ENCODE data around the gene APELA. TPM values are rescaled to one million over a fixed set of nuclear protein-coding genes. Genes with fewer than 3 reads are reported as not detected.
"Not testable (repeated sequence)": the region's sequence is repeated elsewhere in the genome, so short reads cannot be mapped to it uniquely, and the experiment has no call there.

Gene APELA
- total and polyA plus RNA-seq, 2 donors (not counting 1 experiment from before 2014, with no cell fraction given), result not detected

GRCh38 chr4:164906368-164906767 is 29.4 kb downstream of the APELA start:
- no peak overlapping the region for H3K27ac ChIP-seq (ENCODE audit: insufficient read depth, low read length)
- TF ChIP-seq CTCF (conservative IDR thresholded peaks at IDR 0.05 in 1 of 2, IDR thresholded peaks at IDR 0.05 in 1 of 2; ENCODE audit: low read depth in 1 of 2, low read length in 2 of 2) (no peak), EZH2 (IDR thresholded peaks at IDR 0.05; ENCODE audit: low read length, missing control alignments) (no peak)
- H3K9me3 ChIP-seq (ENCODE audit: control insufficient read depth, insufficient read depth, low read depth, low read length), result no peaks in the 10 kb centered on the region
- DNase-seq (ENCODE audit: low read depth in 2 of 2), result no peak
- no peak overlapping the region for H3K4me2 ChIP-seq (ENCODE audit: extremely low read depth, insufficient read depth, low read length)
- H3K4me3 ChIP-seq (replicated peaks in 1 of 4; ENCODE audit: control extremely low read depth in 1 of 4, insufficient read depth in 1 of 4, low read depth in 3 of 4, low read length in 4 of 4), result no peak overlapping the region
- H3K27me3 ChIP-seq (ENCODE audit: control insufficient read depth, insufficient read depth, low read length), result no peaks in the 10 kb centered on the region
- H4K20me1 ChIP-seq (ENCODE audit: control insufficient read depth, extremely low read depth, insufficient read depth, low read length), result no peaks in the 10 kb centered on the region
- H2AFZ ChIP-seq (ENCODE audit: low read length), result no peak overlapping the region
- H3K9ac ChIP-seq (ENCODE audit: insufficient read depth, low read length), result no peak overlapping the region
- H3K79me2 ChIP-seq (ENCODE audit: control insufficient read depth, insufficient read depth, low read length), result no peaks in the 10 kb centered on the region
- H3K4me1 ChIP-seq (ENCODE audit: control insufficient read depth, extremely low read depth, insufficient read depth, low read length), result no peaks in the 10 kb centered on the region
- no peaks in the 10 kb centered on the region for H3K36me3 ChIP-seq (ENCODE audit: control insufficient read depth, insufficient read depth, low read length)

- not testable (repeated sequence) for DNase-seq (ENCODE audit: low read depth in 2 of 2); H3K4me2 ChIP-seq (ENCODE audit: extremely low read depth, insufficient read depth, low read length); H3K27me3 ChIP-seq (ENCODE audit: control insufficient read depth, insufficient read depth, low read length); H3K9ac ChIP-seq (ENCODE audit: insufficient read depth, low read length); H3K9me3 ChIP-seq (ENCODE audit: control insufficient read depth, insufficient read depth, low read depth, low read length); H3K4me1 ChIP-seq (ENCODE audit: control insufficient read depth, extremely low read depth, insufficient read depth, low read length); H2AFZ ChIP-seq (ENCODE audit: low read length); H3K79me2 ChIP-seq (ENCODE audit: control insufficient read depth, insufficient read depth, low read length); H4K20me1 ChIP-seq (ENCODE audit: control insufficient read depth, extremely low read depth, insufficient read depth, low read length); H3K36me3 ChIP-seq (ENCODE audit: control insufficient read depth, insufficient read depth, low read length); H3K4me3 ChIP-seq (replicated peaks in 1 of 4; ENCODE audit: control extremely low read depth in 1 of 4, insufficient read depth in 1 of 4, low read depth in 3 of 4, low read length in 4 of 4); H3K27ac ChIP-seq (ENCODE audit: insufficient read depth, low read length)
Measured at GRCh38 chr4:164913506-164913905, 36.5 kb downstream of the APELA start.

GRCh38 chr4:164918956-164919355 is 42.0 kb downstream of the APELA start:
- no peaks in the 10 kb centered on the region for H3K4me1 ChIP-seq (ENCODE audit: control insufficient read depth, extremely low read depth, insufficient read depth, low read length)
- no peak overlapping the region for H3K4me2 ChIP-seq (ENCODE audit: extremely low read depth, insufficient read depth, low read length)
- TF ChIP-seq CTCF (conservative IDR thresholded peaks at IDR 0.05 in 1 of 2, IDR thresholded peaks at IDR 0.05 in 1 of 2; ENCODE audit: low read depth in 1 of 2, low read length in 2 of 2) (no peak), EZH2 (IDR thresholded peaks at IDR 0.05; ENCODE audit: low read length, missing control alignments) (no peak)
- no peak overlapping the region for H2AFZ ChIP-seq (ENCODE audit: low read length)
- H3K36me3 ChIP-seq (ENCODE audit: control insufficient read depth, insufficient read depth, low read length), result no peaks in the 10 kb centered on the region
- H3K27me3 ChIP-seq (ENCODE audit: control insufficient read depth, insufficient read depth, low read length), result no peaks in the 10 kb centered on the region
- H3K27ac ChIP-seq (ENCODE audit: insufficient read depth, low read length), result no peak overlapping the region
- H4K20me1 ChIP-seq (ENCODE audit: control insufficient read depth, extremely low read depth, insufficient read depth, low read length), result no peaks in the 10 kb centered on the region
- H3K9me3 ChIP-seq (ENCODE audit: control insufficient read depth, insufficient read depth, low read depth, low read length), result no peaks in the 10 kb centered on the region
- H3K79me2 ChIP-seq (ENCODE audit: control insufficient read depth, insufficient read depth, low read length), result no peaks in the 10 kb centered on the region
- no peak for DNase-seq (ENCODE audit: low read depth in 2 of 2)
- no peak overlapping the region for H3K9ac ChIP-seq (ENCODE audit: insufficient read depth, low read length)
- no peak overlapping the region for H3K4me3 ChIP-seq (replicated peaks in 1 of 4; ENCODE audit: control extremely low read depth in 1 of 4, insufficient read depth in 1 of 4, low read depth in 3 of 4, low read length in 4 of 4)

Data from fibroblast of lung (primary cell).